Stomach (tissue), 4 donors: ENCODE measurements around the gene ARHGEF25.

Source experiments
- EP300 ChIP-seq: sonication (generic); formaldehyde crosslinking; IDR thresholded peaks from one replicate; pipeline ENCODE4 v1.6.1; 2017; ENCODE audit warnings: antibody characterized with exemption
- POLR2A ChIP-seq, 4 donors: fragments of 450-650 bp; IDR thresholded peaks; one replicate each; pipeline ENCODE4 v1.6.1; 2016; ENCODE audit warnings: antibody characterized with exemption in 4 of 4, control low read depth in 2 of 4, mild to moderate bottlenecking in 1 of 4, moderate library complexity in 1 of 4
- TF ChIP-seq, protein P1 (sequence below), 7 experiments: fragments of 450-650 bp in 4 of 7; fragments of 200-600 bp in 3 of 7; sonication (generic) in 3 of 7; IDR thresholded peaks; one replicate each; pipeline ENCODE4 v1.5.1; 2016 to 2019; ENCODE audit warnings: antibody characterized with exemption in 7 of 7, control low read depth in 2 of 7, mild to moderate bottlenecking in 1 of 7

GRCh38 chr12:57619434-57620244 lies 8.4 kb downstream of the ARHGEF25 start:
- TF ChIP-seq, protein P1, sequence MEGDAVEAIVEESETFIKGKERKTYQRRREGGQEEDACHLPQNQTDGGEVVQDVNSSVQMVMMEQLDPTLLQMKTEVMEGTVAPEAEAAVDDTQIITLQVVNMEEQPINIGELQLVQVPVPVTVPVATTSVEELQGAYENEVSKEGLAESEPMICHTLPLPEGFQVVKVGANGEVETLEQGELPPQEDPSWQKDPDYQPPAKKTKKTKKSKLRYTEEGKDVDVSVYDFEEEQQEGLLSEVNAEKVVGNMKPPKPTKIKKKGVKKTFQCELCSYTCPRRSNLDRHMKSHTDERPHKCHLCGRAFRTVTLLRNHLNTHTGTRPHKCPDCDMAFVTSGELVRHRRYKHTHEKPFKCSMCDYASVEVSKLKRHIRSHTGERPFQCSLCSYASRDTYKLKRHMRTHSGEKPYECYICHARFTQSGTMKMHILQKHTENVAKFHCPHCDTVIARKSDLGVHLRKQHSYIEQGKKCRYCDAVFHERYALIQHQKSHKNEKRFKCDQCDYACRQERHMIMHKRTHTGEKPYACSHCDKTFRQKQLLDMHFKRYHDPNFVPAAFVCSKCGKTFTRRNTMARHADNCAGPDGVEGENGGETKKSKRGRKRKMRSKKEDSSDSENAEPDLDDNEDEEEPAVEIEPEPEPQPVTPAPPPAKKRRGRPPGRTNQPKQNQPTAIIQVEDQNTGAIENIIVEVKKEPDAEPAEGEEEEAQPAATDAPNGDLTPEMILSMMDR (IDR thresholded peaks at IDR 0.05): no peak
- no peak for TF ChIP-seq EP300
- no peak for TF ChIP-seq POLR2A (IDR thresholded peaks at IDR 0.05)
